ENCODE measurements around the gene LRIF1. TPM values are rescaled to one million over a fixed set of nuclear protein-coding genes. Genes with fewer than 3 reads are reported as not detected.

Gene LRIF1
- total RNA-seq, 1 donor from 2014 or later, result 33.1 TPM

GRCh38 chr1:110956586-110956985 lies 7.1 kb downstream of the LRIF1 start:
- no peak for DNase-seq (ENCODE audit: low read depth)
- Histone ChIP-seq H3K36me3 (ENCODE audit: control insufficient read depth, insufficient read depth, low read length) (no peaks in the 10 kb centered on the region), H3K27me3 (ENCODE audit: control insufficient read depth, insufficient read depth, low read length) (no peaks in the 10 kb centered on the region), H3K4me3 (ENCODE audit: low read depth, low read length) (no peak overlapping the region)
- no peak for TF ChIP-seq CTCF (IDR thresholded peaks at IDR 0.05; ENCODE audit: insufficient read depth, low read length, poor library complexity, severe bottlenecking)

GRCh38 chr1:110953031-110953430 lies 10.7 kb downstream of the LRIF1 start:
- H3K4me3 ChIP-seq (ENCODE audit: low read depth, low read length), result no peak overlapping the region
- TF ChIP-seq CTCF (IDR thresholded peaks at IDR 0.05; ENCODE audit: insufficient read depth, low read length, poor library complexity, severe bottlenecking), result no peak
- DNase-seq (ENCODE audit: low read depth), result no peak
- H3K36me3 ChIP-seq (ENCODE audit: control insufficient read depth, insufficient read depth, low read length), result no peaks in the 10 kb centered on the region
- no peaks in the 10 kb centered on the region for H3K27me3 ChIP-seq (ENCODE audit: control insufficient read depth, insufficient read depth, low read length)

GRCh38 chr1:110952031-110952430 lies 11.7 kb downstream of the LRIF1 start:
- TF ChIP-seq CTCF (IDR thresholded peaks at IDR 0.05; ENCODE audit: insufficient read depth, low read length, poor library complexity, severe bottlenecking), result no peak
- Histone ChIP-seq H3K27me3 (ENCODE audit: control insufficient read depth, insufficient read depth, low read length) (no peaks in the 10 kb centered on the region), H3K4me3 (ENCODE audit: low read depth, low read length) (no peak overlapping the region), H3K36me3 (ENCODE audit: control insufficient read depth, insufficient read depth, low read length) (no peaks in the 10 kb centered on the region)
- DNase-seq (ENCODE audit: low read depth), result no peak

DNA sequence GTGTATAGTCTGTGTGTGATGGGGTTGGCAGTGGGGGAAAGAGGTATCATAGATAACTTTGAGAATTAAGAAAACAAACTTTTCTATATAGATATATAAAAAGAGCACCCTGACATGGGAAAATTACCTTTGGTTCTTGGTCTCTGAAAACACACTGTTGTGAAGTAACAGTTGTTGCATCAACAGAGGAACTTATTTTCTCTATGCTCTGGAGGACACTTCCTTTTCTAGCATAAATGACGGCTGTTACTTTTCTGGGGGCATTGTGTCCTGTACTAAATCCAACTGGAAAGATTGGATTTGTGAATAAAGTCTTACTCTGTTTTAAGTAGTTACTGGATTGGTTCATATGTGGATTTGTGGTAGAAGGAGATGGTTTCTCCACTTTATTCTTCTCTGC lies 12.6 kb downstream of the LRIF1 start:
- no peak for TF ChIP-seq CTCF (IDR thresholded peaks at IDR 0.05; ENCODE audit: insufficient read depth, low read length, poor library complexity, severe bottlenecking)
- Histone ChIP-seq H3K27me3 (ENCODE audit: control insufficient read depth, insufficient read depth, low read length) (no peaks in the 10 kb centered on the region), H3K36me3 (ENCODE audit: control insufficient read depth, insufficient read depth, low read length) (no peaks in the 10 kb centered on the region), H3K4me3 (ENCODE audit: low read depth, low read length) (no peak overlapping the region)
- no peak for DNase-seq (ENCODE audit: low read depth)

DNA sequence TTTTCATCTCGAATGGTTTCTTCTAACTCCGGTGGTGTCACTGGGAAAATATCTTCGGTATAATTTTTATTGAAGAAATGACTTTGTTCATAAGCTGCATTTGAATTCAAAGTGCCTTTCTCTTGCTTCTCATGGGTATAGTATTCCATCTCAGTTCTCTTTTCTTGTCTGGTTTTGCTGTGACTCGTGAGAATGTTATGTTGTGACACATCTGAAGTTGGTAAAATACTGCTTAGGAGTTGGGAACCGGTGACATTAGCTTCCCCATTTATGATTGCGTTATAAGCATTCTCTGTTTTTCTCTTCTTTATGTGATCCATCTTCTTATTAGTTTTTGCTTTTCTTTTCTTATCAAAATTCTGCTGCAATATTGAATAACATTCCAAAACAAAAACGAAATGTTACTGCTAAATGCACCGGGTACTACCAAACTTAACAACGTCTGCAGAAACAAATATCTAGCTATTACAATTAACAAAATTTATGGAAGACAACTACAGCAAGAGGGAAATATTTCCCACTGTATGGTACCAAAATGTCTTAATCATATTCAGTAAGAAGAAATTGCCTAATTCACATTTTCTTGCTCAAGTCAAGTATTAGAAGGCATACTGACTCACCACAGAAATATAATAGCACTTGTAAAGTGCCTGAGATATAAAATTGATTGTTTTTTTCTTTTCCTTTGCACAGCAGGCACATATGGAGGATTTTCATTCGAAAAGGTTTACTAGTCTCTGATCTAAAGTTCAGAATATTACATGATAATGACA lies 15.5 kb downstream of the LRIF1 start:
- no peaks in the 10 kb centered on the region for H3K27me3 ChIP-seq (ENCODE audit: control insufficient read depth, insufficient read depth, low read length)
- no peaks in the 10 kb centered on the region for H3K36me3 ChIP-seq (ENCODE audit: control insufficient read depth, insufficient read depth, low read length)
- DNase-seq (ENCODE audit: low read depth), result no peak
- no peak overlapping the region for H3K4me3 ChIP-seq (ENCODE audit: low read depth, low read length)
- TF ChIP-seq CTCF (IDR thresholded peaks at IDR 0.05; ENCODE audit: insufficient read depth, low read length, poor library complexity, severe bottlenecking), result no peak

DNA sequence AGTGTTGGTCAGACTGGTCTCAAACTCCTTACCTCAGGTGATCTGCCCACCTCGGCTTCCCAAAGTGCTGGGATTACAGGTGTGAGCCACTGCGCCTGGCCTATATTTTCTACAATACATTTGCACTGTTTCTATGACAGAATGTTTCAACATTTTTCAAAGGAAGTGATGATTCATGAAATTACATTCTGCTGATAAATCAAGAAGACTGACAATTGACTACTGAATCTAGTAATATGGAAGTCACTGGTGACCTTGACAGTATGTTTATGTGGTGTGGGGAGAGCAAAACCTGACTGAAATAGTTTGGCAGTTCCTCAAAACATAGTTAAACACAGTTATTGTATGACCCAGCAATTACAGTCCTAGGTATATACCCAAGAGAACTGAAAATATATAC lies 18.1 kb downstream of the LRIF1 start:
- no peaks in the 10 kb centered on the region for H3K27me3 ChIP-seq (ENCODE audit: control insufficient read depth, insufficient read depth, low read length)
- no peak overlapping the region for H3K4me3 ChIP-seq (ENCODE audit: low read depth, low read length)
- TF ChIP-seq CTCF (IDR thresholded peaks at IDR 0.05; ENCODE audit: insufficient read depth, low read length, poor library complexity, severe bottlenecking), result no peak
- H3K36me3 ChIP-seq (ENCODE audit: control insufficient read depth, insufficient read depth, low read length), result no peaks in the 10 kb centered on the region
- DNase-seq (ENCODE audit: low read depth), result no peak
